Activated effector memory CD4-positive, alpha-beta T cell treated with anti-CD3 and anti-CD28 coated beads, Interleukin-2, amount 50 U/mL, for 16 hours (primary cell): ENCODE data around the gene SEC22B.
A peak's percentile ranks its signal among the peaks of the same experiment; 100 is the strongest.
"Not testable (repeated sequence)": the region's sequence is repeated elsewhere in the genome, so short reads cannot be mapped to it uniquely, and the experiment has no call there.

Experiments used
- DNase-seq: peaks from one replicate; pipeline ENCODE4 v3.0.0-alpha.2; 2020

SEC22B gene

DNA sequence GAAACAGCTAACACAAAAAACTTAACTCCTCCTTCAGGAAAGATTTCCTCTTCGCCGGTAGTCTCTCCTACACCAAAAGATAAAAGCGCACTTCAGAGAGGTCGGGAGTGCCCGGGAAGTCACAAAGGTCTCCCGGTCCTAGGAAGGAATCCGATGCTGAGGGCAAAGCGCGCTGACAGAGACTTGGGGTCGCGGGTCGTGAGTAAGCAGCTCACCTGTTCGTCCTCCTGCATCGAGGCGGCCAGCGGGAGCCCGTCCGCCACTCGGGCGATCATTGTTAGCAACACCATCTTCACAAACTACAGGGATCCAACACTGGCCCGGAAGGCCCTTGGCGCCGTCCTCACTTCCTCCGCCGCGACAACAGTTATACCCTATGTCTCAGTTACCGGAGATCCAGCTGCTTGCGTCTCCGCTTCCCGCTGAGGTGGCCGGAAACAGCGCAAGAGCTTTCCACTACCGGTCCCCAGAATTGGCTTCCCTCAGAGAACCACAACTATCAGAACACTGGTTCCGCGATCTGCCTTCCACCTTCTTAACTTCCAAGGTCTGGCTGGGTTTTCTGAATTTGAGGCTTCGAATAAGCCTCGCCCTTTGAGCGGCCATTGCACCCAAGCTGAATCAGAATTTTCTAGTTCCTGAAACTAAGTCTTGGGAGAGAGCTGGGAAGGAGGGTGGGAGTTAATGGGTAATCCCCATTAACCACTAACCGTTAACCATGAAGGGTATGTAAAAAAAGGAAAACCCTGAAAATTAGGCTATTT is at the start of gene SEC22B:
TSS of gene SEC22B (minus strand) at position 429 of the 764 bp plus-strand sequence. CDS start at position 290, 139 bp downstream.
- DNase-seq, result peak; percentile 95

- not testable (repeated sequence) for DNase-seq
Observed at GRCh38 chr1:120217933-120218332, 41.6 kb upstream of the SEC22B start.

GRCh38 chr1:120217175-120217929 is 41.0 kb upstream of the SEC22B start:
- DNase-seq, result not testable (repeated sequence)

DNA sequence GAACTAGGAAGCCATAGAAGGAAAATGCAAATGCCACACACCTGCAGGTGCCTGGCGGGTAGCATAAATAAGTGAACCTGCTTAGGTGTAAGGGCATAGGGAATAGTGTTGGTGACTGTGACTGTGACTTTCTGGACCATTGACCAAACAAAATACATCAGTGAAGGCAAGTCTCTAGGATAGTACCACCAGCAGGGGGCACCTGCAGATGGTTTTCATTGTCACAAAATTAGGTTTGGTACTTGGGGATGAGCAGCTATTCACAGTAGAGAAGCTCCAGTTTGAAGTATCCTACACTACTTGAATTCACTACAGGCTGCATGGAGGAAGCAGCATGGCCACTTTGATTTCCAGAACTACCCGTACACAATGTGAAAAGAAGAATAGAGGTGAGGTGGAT is 37.3 kb upstream of the SEC22B start:
- DNase-seq, result not testable (repeated sequence)

DNA sequence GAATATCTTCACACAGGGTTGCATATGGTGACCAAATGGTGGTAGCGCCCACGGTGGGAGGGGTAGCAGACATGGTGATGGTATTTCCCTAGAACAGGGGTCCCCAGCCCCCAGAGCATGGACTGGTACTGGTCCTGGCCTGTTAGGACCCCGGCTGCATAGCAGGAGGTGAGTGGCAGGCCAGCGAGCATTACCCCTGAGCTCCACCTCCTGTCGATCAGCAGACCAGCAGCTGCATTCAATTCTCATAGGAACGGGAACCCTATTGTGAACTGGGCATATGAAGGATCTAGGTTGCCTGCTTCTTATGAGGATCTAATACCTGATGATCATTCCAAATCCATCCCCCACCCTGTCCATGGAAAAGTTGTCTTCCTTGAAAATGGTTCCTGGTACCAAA is 34.4 kb upstream of the SEC22B start:
- not testable (repeated sequence) for DNase-seq

GRCh38 chr1:120196863-120197775 is 20.8 kb upstream of the SEC22B start:
- not testable (repeated sequence) for DNase-seq

- DNase-seq, result not testable (repeated sequence)
Observed at GRCh38 chr1:120188626-120189025, 12.3 kb upstream of the SEC22B start.

GRCh38 chr1:120182176-120182707 is 5.9 kb upstream of the SEC22B start:
- not testable (repeated sequence) for DNase-seq

- not testable (repeated sequence) for DNase-seq
Observed at GRCh38 chr1:120179811-120180690, 3.7 kb upstream of the SEC22B start.

GRCh38 chr1:120178799-120179756 is 2.8 kb upstream of the SEC22B start:
- no peak for DNase-seq

- not testable (repeated sequence) for DNase-seq
Observed at GRCh38 chr1:120178058-120178457, 1.7 kb upstream of the SEC22B start.

DNA sequence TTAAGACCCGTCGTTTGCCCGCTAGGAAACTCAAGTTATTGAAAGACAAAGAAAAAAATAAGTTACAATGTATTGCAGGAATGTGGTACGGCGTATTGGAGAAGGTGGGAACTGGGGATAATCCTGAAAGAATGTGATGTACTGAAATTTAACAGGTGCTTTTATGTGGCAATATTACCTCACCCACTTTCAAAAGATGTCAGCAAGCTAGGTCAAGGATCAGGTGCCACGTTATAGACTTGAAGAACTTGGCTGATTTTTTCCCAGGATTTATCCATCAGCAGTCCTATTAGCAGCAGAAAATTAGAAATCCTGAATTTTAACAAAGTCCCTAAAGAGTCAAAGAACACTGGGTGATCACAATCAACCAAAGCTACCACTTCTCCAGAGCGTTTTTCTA is 632 bp downstream of the SEC22B start:
- not testable (repeated sequence) for DNase-seq

- not testable (repeated sequence) for DNase-seq
Observed at GRCh38 chr1:120164761-120165160, 11.6 kb downstream of the SEC22B start.

- not testable (repeated sequence) for DNase-seq
Observed at GRCh38 chr1:120162015-120162414, 14.3 kb downstream of the SEC22B start.

GRCh38 chr1:120158495-120158894 is 17.8 kb downstream of the SEC22B start:
- DNase-seq, result not testable (repeated sequence)

- not testable (repeated sequence) for DNase-seq
Observed at GRCh38 chr1:120158086-120158485, 18.2 kb downstream of the SEC22B start.

- not testable (repeated sequence) for DNase-seq
Observed at GRCh38 chr1:120150138-120150822, 26.0 kb downstream of the SEC22B start.

DNA sequence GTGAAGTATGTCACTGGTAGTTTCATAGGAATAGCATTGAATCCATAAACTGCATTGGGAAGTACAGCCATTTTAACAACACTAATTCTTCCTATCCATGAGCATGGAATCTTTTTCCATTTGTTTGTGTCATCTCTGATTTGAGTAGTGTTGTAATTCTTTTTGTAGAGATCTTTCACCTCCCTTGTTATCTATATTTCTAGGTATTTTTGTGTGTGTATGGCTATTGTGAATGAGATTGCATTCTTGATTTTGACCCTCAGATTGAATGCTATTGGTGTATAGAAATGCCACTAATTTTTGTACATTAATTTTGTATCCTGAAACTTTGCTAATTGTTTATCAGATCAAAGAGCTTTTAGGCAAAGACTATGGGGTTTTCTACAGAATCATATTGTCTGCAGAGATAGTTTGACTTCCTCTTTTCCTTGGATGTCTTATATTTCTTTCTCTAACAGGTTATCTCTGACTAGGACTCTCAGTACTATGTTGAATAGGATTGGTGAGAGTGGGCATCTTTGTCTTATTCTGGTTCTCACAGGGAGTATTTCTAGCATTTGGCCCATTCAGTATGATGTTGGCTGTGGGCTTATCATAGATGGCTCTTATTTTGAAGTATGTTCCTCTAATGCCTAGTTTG is 26.8 kb downstream of the SEC22B start:
- not testable (repeated sequence) for DNase-seq

- not testable (repeated sequence) for DNase-seq
Observed at GRCh38 chr1:120145806-120146205, 30.5 kb downstream of the SEC22B start.
